Endothelial cell of umbilical vein (primary cell): ENCODE measurements around the gene CALN1.

Source experiments
- CTCF ChIP-seq, 2 donors: IDR thresholded peaks; 1 replicate in 1 of 2; 2 replicates in 1 of 2; pipeline ENCODE4 v1.5.1; 2011; ENCODE audit warnings: low read length in 2 of 2, mild to moderate bottlenecking in 2 of 2, moderate library complexity in 2 of 2, control low read depth in 1 of 2, inconsistent platforms in 1 of 2, low read depth in 1 of 2; ENCODE audit not compliant: insufficient read depth in 1 of 2; ENCODE audit errors: extremely low read depth in 1 of 2
- EZH2 ChIP-seq: IDR thresholded peaks from 2 replicates; pipeline ENCODE4 v1.6.1; 2012; ENCODE audit warnings: borderline replicate concordance, low read depth, mild to moderate bottlenecking, moderate library complexity, low read length, inconsistent platforms; ENCODE audit not compliant: severe bottlenecking
- FOS ChIP-seq: IDR thresholded peaks from 2 replicates; pipeline ENCODE4 v1.6.1; 2011; ENCODE audit warnings: mild to moderate bottlenecking, low read length, moderate library complexity, borderline replicate concordance; ENCODE audit not compliant: insufficient read depth
- GATA2 ChIP-seq: IDR thresholded peaks from 2 replicates; pipeline ENCODE4 v1.7.0; 2011; ENCODE audit warnings: low read depth, mild to moderate bottlenecking, moderate library complexity, mixed read lengths, low read length; ENCODE audit not compliant: insufficient read length, insufficient read depth
- JUN ChIP-seq: IDR thresholded peaks from 2 replicates; pipeline ENCODE4 v1.6.1; 2011; ENCODE audit warnings: borderline replicate concordance, low read depth; ENCODE audit not compliant: insufficient read length, insufficient read depth
- MAX ChIP-seq: IDR thresholded peaks from 2 replicates; pipeline ENCODE4 v1.6.1; 2011; ENCODE audit not compliant: insufficient read depth, insufficient read length
- MYC ChIP-seq: IDR thresholded peaks from one replicate; pipeline ENCODE4 v1.6.1; 2011; ENCODE audit warnings: mild to moderate bottlenecking, low read depth, low read length
- POLR2A ChIP-seq: IDR thresholded peaks from 2 replicates; pipeline ENCODE4 v1.6.1; 2012; ENCODE audit warnings: low read depth, mild to moderate bottlenecking, control low read depth, low read length
- POLR2AphosphoS5 ChIP-seq: IDR thresholded peaks from 2 replicates; pipeline ENCODE4 v1.6.1; 2012; ENCODE audit warnings: low read depth, mild to moderate bottlenecking, control low read depth, low read length, moderate library complexity; ENCODE audit not compliant: insufficient read depth

GRCh38 chr7:71829515-71829914, 582.6 kb downstream of the CALN1 start:
- TF ChIP-seq POLR2AphosphoS5 (no peak), CTCF (IDR thresholded peaks at IDR 0.05; ENCODE audit: extremely low read depth in 1 of 2, insufficient read depth in 1 of 2, low read depth in 1 of 2, low read length in 2 of 2) (no peak), EZH2 (no peak), JUN (no peak), MAX (no peak), POLR2A (no peak), MYC (no peak), FOS (no peak), GATA2 (no peak)
